ENCODE data around the gene FANK1. TPM values are rescaled to one million over a fixed set of nuclear protein-coding genes. Genes with fewer than 3 reads are reported as not detected.
"Not testable (repeated sequence)": the region's sequence is repeated elsewhere in the genome, so short reads cannot be mapped to it uniquely, and the experiment has no call there.

The FANK1 gene
- total RNA-seq, 2 experiments from 2014 or later: not detected

- H3K9me3 ChIP-seq (ENCODE audit: low read length): no peaks in the 10 kb centered on the region
- TF ChIP-seq, protein P1, sequence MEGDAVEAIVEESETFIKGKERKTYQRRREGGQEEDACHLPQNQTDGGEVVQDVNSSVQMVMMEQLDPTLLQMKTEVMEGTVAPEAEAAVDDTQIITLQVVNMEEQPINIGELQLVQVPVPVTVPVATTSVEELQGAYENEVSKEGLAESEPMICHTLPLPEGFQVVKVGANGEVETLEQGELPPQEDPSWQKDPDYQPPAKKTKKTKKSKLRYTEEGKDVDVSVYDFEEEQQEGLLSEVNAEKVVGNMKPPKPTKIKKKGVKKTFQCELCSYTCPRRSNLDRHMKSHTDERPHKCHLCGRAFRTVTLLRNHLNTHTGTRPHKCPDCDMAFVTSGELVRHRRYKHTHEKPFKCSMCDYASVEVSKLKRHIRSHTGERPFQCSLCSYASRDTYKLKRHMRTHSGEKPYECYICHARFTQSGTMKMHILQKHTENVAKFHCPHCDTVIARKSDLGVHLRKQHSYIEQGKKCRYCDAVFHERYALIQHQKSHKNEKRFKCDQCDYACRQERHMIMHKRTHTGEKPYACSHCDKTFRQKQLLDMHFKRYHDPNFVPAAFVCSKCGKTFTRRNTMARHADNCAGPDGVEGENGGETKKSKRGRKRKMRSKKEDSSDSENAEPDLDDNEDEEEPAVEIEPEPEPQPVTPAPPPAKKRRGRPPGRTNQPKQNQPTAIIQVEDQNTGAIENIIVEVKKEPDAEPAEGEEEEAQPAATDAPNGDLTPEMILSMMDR (conservative IDR thresholded peaks at IDR 0.05; ENCODE audit: low read length): no peak
- no peak for TF ChIP-seq EZH2phosphoT487 (IDR thresholded peaks at IDR 0.05; ENCODE audit: borderline replicate concordance, low read depth, low read length)
- POLR2A ChIA-PET: no interaction called here
- H3K79me2 ChIP-seq (ENCODE audit: insufficient read depth, low read depth, low read length): no peaks in the 10 kb centered on the region
- no peak overlapping the region for H2AFZ ChIP-seq (ENCODE audit: low read length)
- no peaks in the 10 kb centered on the region for H3K9me2 ChIP-seq (ENCODE audit: insufficient read depth, low read length)
- no peak for DNase-seq (ENCODE audit: low spot score)
- no peak overlapping the region for H3K27ac ChIP-seq (ENCODE audit: low read depth, low read length, poor library complexity, severe bottlenecking)
- CTCF ChIA-PET (ENCODE audit: unreplicated experiment): no interaction called here
- no peaks in the 10 kb centered on the region for H4K20me1 ChIP-seq (ENCODE audit: insufficient read depth, low read length)
- no peaks in the 10 kb centered on the region for H3K4me1 ChIP-seq (ENCODE audit: insufficient read depth, low read length, poor library complexity, severe bottlenecking)
- intact Hi-C loops (cut with micrococcal nuclease; ENCODE audit: unreplicated experiment): no loop called here
- no peaks in the 10 kb centered on the region for H3K36me3 ChIP-seq (ENCODE audit: insufficient read depth, low read length)
- BruUV-seq (replicated peaks): no TSS peak
- no peak overlapping the region for H3K4me2 ChIP-seq (ENCODE audit: low read length)
- no peak overlapping the region for H3K4me3 ChIP-seq (ENCODE audit: low read depth, low read length, poor library complexity, severe bottlenecking)
These were observed 20.6 kb downstream of the FANK1 start for GRCh38 chr10:125916977-125917376.

GRCh38 chr10:125917704-125918361, 21.5 kb downstream of the FANK1 start:
- H3K4me2 ChIP-seq (ENCODE audit: low read length); H3K4me3 ChIP-seq (ENCODE audit: low read depth, low read length, poor library complexity, severe bottlenecking); POLR2A ChIA-PET; H3K9me3 ChIP-seq (ENCODE audit: low read length); intact Hi-C loops (cut with micrococcal nuclease; ENCODE audit: unreplicated experiment); H2AFZ ChIP-seq (ENCODE audit: low read length); BruUV-seq (replicated peaks); H3K27ac ChIP-seq (ENCODE audit: low read depth, low read length, poor library complexity, severe bottlenecking); H3K79me2 ChIP-seq (ENCODE audit: insufficient read depth, low read depth, low read length); H3K9me2 ChIP-seq (ENCODE audit: insufficient read depth, low read length); CTCF ChIA-PET (ENCODE audit: unreplicated experiment); H4K20me1 ChIP-seq (ENCODE audit: insufficient read depth, low read length); DNase-seq (ENCODE audit: low spot score); H3K4me1 ChIP-seq (ENCODE audit: insufficient read depth, low read length, poor library complexity, severe bottlenecking); H3K36me3 ChIP-seq (ENCODE audit: insufficient read depth, low read length): not testable (repeated sequence)

GRCh38 chr10:125921643-125922306, 25.4 kb downstream of the FANK1 start:
- H3K36me3 ChIP-seq (ENCODE audit: insufficient read depth, low read length); intact Hi-C loops (cut with micrococcal nuclease; ENCODE audit: unreplicated experiment); H2AFZ ChIP-seq (ENCODE audit: low read length); H3K4me1 ChIP-seq (ENCODE audit: insufficient read depth, low read length, poor library complexity, severe bottlenecking); H3K27ac ChIP-seq (ENCODE audit: low read depth, low read length, poor library complexity, severe bottlenecking); H3K79me2 ChIP-seq (ENCODE audit: insufficient read depth, low read depth, low read length); H3K4me2 ChIP-seq (ENCODE audit: low read length); H3K4me3 ChIP-seq (ENCODE audit: low read depth, low read length, poor library complexity, severe bottlenecking); POLR2A ChIA-PET; H4K20me1 ChIP-seq (ENCODE audit: insufficient read depth, low read length); H3K9me2 ChIP-seq (ENCODE audit: insufficient read depth, low read length); BruUV-seq (replicated peaks); H3K9me3 ChIP-seq (ENCODE audit: low read length); CTCF ChIA-PET (ENCODE audit: unreplicated experiment); DNase-seq (ENCODE audit: low spot score): not testable (repeated sequence)
